Esophagus muscularis mucosa (tissue), 4 donors: ENCODE data around the gene MFAP5. TPM values are rescaled to one million over a fixed set of nuclear protein-coding genes. Genes with fewer than 3 reads are reported as not detected.

Source experiments
- DNase-seq: peaks from one replicate; pipeline ENCODE4 v3.0.0-alpha.2; 2017; ENCODE audit errors: extremely low spot score
- H3K27ac ChIP-seq, 4 donors: fragments of 200-600 bp; sonication (generic); replicated peaks in 1 of 4; 1 replicate in 3 of 4; 2 replicates in 1 of 4; pipeline ENCODE4 v1.5.1; 2016 to 2019; ENCODE audit warnings: mild to moderate bottlenecking in 1 of 4
- H3K27me3 ChIP-seq, 4 donors: fragments of 200-600 bp; sonication (generic); one replicate each; pipeline versions ENCODE4 v1.5.1 to v1.6.0; 2016 to 2019
- H3K36me3 ChIP-seq, 4 donors: fragments of 200-600 bp; sonication (generic); one replicate each; pipeline ENCODE4 v1.5.1; 2016 to 2019
- H3K4me1 ChIP-seq, 4 donors: fragments of 200-600 bp; sonication (generic); one replicate each; pipeline ENCODE4 v1.5.1; 2016 to 2019
- H3K4me3 ChIP-seq, 4 donors: fragments of 200-600 bp; sonication (generic); 1 replicate in 2 of 4; 2 replicates in 2 of 4; pipeline ENCODE4 v1.5.1; 2016 to 2019; ENCODE audit warnings: mild to moderate bottlenecking in 4 of 4, moderate library complexity in 1 of 4
- H3K9me3 ChIP-seq, 4 donors: fragments of 200-600 bp; sonication (generic); 1 replicate in 3 of 4; 2 replicates in 1 of 4; pipeline ENCODE4 v1.5.1; 2016 to 2019
- EP300 ChIP-seq: sonication (generic); formaldehyde crosslinking; IDR thresholded peaks from one replicate; pipeline ENCODE4 v1.6.1; 2017; ENCODE audit warnings: antibody characterized with exemption
- POLR2A ChIP-seq: fragments of 450-650 bp; IDR thresholded peaks from one replicate; pipeline ENCODE4 v1.6.1; 2017; ENCODE audit warnings: antibody characterized with exemption, moderate library complexity, mild to moderate bottlenecking, low read depth
- POLR2AphosphoS5 ChIP-seq, 2 donors: sonication (generic); formaldehyde crosslinking; IDR thresholded peaks; one replicate each; pipeline ENCODE4 v1.6.1; 2017; ENCODE audit warnings: antibody characterized with exemption in 2 of 2
- WGBS: methylation state at CpG from one replicate; pipeline ENCODE4 v1.1.5; 2018; 5-methylcytosine and 5-hydroxymethylcytosine counted together
- intact Hi-C: fragments of 100-400 bp; cut with DNase I; formaldehyde crosslinking; loops from one replicate; pipeline ENCODE4 v1.15.1; 2023
- total RNA-seq, 4 donors: library from RNA; depleted of rRNA; stranded (reverse); fragments of >200 nt; gene quantifications; one replicate each; pipeline versions ENCODE4 v1.1.0 to v1.2.1, GENCODE V29; 2016
- TF ChIP-seq, protein P1 (sequence below), 3 experiments: fragments of 200-600 bp in 2 of 3; fragments of 450-650 bp in 1 of 3; sonication (generic) in 2 of 3; IDR thresholded peaks; one replicate each; pipeline ENCODE4 v1.5.1; 2017 to 2019; ENCODE audit warnings: antibody characterized with exemption in 3 of 3, mild to moderate bottlenecking in 2 of 3, moderate library complexity in 1 of 3

Gene MFAP5
- total RNA-seq, 4 donors from 2014 or later: 94.7 to 252 (median 177) TPM

DNA sequence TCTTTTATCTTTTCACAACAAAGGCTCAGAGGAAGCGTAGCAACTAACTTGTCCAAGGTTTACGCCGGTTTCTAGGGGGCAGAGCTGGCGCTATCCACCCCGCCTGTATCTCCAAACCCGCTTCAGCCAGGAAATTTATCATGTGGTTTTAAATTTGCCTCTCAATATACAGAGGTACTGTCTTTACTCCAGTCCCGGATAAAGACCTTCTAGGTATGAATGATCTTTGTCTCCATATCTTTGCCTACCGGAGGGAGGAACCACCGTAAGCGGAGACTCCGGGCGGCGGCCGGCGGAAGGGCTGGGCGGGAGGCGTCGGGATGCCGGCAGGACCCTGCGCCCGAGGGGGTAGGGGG, 34.5 kb upstream of the MFAP5 start:
- no peaks in the 10 kb centered on the region for H3K9me3 ChIP-seq
- no peak for DNase-seq

GRCh38 chr12:8696442-8697090, 33.9 kb upstream of the MFAP5 start:
- peak overlapping the region; percentile 97 to 98 (median 98) for H3K27ac ChIP-seq
- 25% methylated on average over 6 of the region's 6 CpGs for WGBS
- no peaks in the 10 kb centered on the region for H3K27me3 ChIP-seq
- no peak for TF ChIP-seq EP300
- no peak for TF ChIP-seq POLR2AphosphoS5 (IDR thresholded peaks at IDR 0.05)
- no peak for TF ChIP-seq POLR2A
- TF ChIP-seq, protein P1, sequence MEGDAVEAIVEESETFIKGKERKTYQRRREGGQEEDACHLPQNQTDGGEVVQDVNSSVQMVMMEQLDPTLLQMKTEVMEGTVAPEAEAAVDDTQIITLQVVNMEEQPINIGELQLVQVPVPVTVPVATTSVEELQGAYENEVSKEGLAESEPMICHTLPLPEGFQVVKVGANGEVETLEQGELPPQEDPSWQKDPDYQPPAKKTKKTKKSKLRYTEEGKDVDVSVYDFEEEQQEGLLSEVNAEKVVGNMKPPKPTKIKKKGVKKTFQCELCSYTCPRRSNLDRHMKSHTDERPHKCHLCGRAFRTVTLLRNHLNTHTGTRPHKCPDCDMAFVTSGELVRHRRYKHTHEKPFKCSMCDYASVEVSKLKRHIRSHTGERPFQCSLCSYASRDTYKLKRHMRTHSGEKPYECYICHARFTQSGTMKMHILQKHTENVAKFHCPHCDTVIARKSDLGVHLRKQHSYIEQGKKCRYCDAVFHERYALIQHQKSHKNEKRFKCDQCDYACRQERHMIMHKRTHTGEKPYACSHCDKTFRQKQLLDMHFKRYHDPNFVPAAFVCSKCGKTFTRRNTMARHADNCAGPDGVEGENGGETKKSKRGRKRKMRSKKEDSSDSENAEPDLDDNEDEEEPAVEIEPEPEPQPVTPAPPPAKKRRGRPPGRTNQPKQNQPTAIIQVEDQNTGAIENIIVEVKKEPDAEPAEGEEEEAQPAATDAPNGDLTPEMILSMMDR (IDR thresholded peaks at IDR 0.05): no peak
- no peaks in the 10 kb centered on the region for H3K36me3 ChIP-seq
- DNase-seq: no peak
- intact Hi-C loops: no loop called here
- peaks cover 13 to 54% (median 54%) of the 10 kb centered on the region in 4 donors for H3K4me1 ChIP-seq
- H3K9me3 ChIP-seq: no peaks in the 10 kb centered on the region
- peak overlapping the region; percentile 71 to 100 (median 96) for H3K4me3 ChIP-seq

More for the DNA sequence above, 34.5 kb upstream of the MFAP5 start:
- WGBS: 0% methylated on average over 7 of the region's 21 CpGs
- no peaks in the 10 kb centered on the region for H3K36me3 ChIP-seq
- H3K27ac ChIP-seq: peak overlapping the region; percentile 97 to 98 (median 98)
- intact Hi-C loops: no loop called here
- H3K4me1 ChIP-seq: peaks cover 13 to 56% (median 55%) of the 10 kb centered on the region in 4 donors
- no peaks in the 10 kb centered on the region for H3K27me3 ChIP-seq
- peak overlapping the region; percentile 71 to 100 (median 96) for H3K4me3 ChIP-seq
- TF ChIP-seq POLR2AphosphoS5 (IDR thresholded peaks at IDR 0.05) (no peak), POLR2A (no peak), EP300 (no peak)
- TF ChIP-seq, protein P1 (IDR thresholded peaks at IDR 0.05): no peak

DNA sequence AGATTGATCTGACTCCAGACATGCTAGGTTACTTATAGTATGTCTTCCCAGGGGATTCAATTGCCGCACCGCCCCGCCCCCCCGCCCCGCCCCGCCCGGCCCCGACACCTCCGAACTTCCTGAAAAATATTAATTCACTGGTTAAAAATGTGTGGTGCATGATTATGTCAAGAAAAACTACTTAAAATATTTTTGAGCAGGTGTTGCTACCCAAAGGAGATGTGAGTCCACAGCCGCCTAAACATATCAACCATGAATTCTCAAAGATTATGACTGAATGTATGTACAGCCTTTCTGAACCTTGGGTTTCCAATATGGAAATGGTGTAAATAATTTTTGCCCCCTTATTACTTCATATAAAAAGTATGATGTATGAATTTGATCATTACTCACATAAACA, 32.5 kb upstream of the MFAP5 start:
- Histone ChIP-seq H3K36me3 (no peaks in the 10 kb centered on the region), H3K27me3 (no peaks in the 10 kb centered on the region), H3K9me3 (no peaks in the 10 kb centered on the region), H3K4me1 (peaks cover 13 to 40% (median 39%) of the 10 kb centered on the region in 4 donors), H3K27ac (no peak overlapping the region), H3K4me3 (no peak overlapping the region)
- intact Hi-C loops: no loop called here
- WGBS: 78% methylated on average over 10 of the region's 10 CpGs
- DNase-seq: no peak
- TF ChIP-seq, protein P1 (IDR thresholded peaks at IDR 0.05): no peak
- TF ChIP-seq EP300: no peak
- TF ChIP-seq POLR2A: no peak
- TF ChIP-seq POLR2AphosphoS5 (IDR thresholded peaks at IDR 0.05): no peak

- DNase-seq: no peak
- H3K27ac ChIP-seq: peak overlapping the region; percentile 68 to 80 (median 72)
- H3K27me3 ChIP-seq: no peaks in the 10 kb centered on the region
- H3K4me1 ChIP-seq: peaks cover 18 to 46% (median 42%) of the 10 kb centered on the region in 4 donors
- H3K4me3 ChIP-seq: no peak overlapping the region
- H3K9me3 ChIP-seq: no peaks in the 10 kb centered on the region
- 2% methylated on average over 5 of the region's 5 CpGs for WGBS
- intact Hi-C loops: no loop called here
- peak in 1 of 2 donors; percentile 80 for TF ChIP-seq POLR2AphosphoS5 (IDR thresholded peaks at IDR 0.05)
- no peak for TF ChIP-seq POLR2A
- no peaks in the 10 kb centered on the region for H3K36me3 ChIP-seq
Observed at GRCh38 chr12:8692573-8692972, 29.9 kb upstream of the MFAP5 start.

- no peaks in the 10 kb centered on the region for H3K9me3 ChIP-seq
- TF ChIP-seq POLR2A (no peak), EP300 (no peak), POLR2AphosphoS5 (IDR thresholded peaks at IDR 0.05) (no peak)
- TF ChIP-seq, protein P1 (IDR thresholded peaks at IDR 0.05): no peak
- intact Hi-C loops: loop anchor here (5.0 to 10.0 kb wide), 2 partner anchors 218 to 355 kb away; no protein-coding TSS in a partner anchor
- 88% methylated on average over 4 of the region's 4 CpGs for WGBS
- no peaks in the 10 kb centered on the region for H3K27me3 ChIP-seq
- no peak overlapping the region for H3K4me3 ChIP-seq
- peaks cover 15 to 45% (median 43%) of the 10 kb centered on the region in 4 donors for H3K4me1 ChIP-seq
- H3K36me3 ChIP-seq: no peaks in the 10 kb centered on the region
- no peak for DNase-seq
- peak overlapping the region in 3 of 4 donors; percentile 38 to 77 (median 68) for H3K27ac ChIP-seq
Observed at GRCh38 chr12:8689681-8690080, 27.1 kb upstream of the MFAP5 start.
